Measurements from ENCODE around the gene RABGGTA.

The RABGGTA gene

GRCh38 chr14:24279301-24280186 lies 8.1 kb upstream of the RABGGTA start:
- peak in 1 of 2 donors; percentile 46 for DNase-seq (ENCODE audit: low read depth in 2 of 2)

- no peak for DNase-seq (ENCODE audit: low read depth in 2 of 2)
These were observed 7.0 kb upstream of the RABGGTA start for GRCh38 chr14:24278424-24278823.

- no peak for DNase-seq (ENCODE audit: low read depth in 2 of 2)
These were observed 6.4 kb upstream of the RABGGTA start for GRCh38 chr14:24277606-24278321.

GRCh38 chr14:24277071-24277470 lies 5.7 kb upstream of the RABGGTA start:
- DNase-seq (ENCODE audit: low read depth in 2 of 2), result no peak

GRCh38 chr14:24274101-24274543 lies 2.7 kb upstream of the RABGGTA start:
- peak; percentile 26 to 49 for DNase-seq (ENCODE audit: low read depth in 2 of 2)

GRCh38 chr14:24273422-24273998 lies 2.1 kb upstream of the RABGGTA start:
- no peak for DNase-seq (ENCODE audit: low read depth in 2 of 2)

- DNase-seq (ENCODE audit: low read depth in 2 of 2), result no peak
These were observed 1.1 kb upstream of the RABGGTA start for GRCh38 chr14:24272467-24272866.

- no peak for DNase-seq (ENCODE audit: low read depth in 2 of 2)
These were observed 452 bp upstream of the RABGGTA start for GRCh38 chr14:24271834-24272263.

GRCh38 chr14:24270537-24271133 lies 762 bp downstream of the RABGGTA start:
- DNase-seq (ENCODE audit: low read depth in 2 of 2), result no peak

- no peak for DNase-seq (ENCODE audit: low read depth in 2 of 2)
These were observed 1.4 kb downstream of the RABGGTA start for GRCh38 chr14:24269910-24270536.

- no peak for DNase-seq (ENCODE audit: low read depth in 2 of 2)
These were observed 2.0 kb downstream of the RABGGTA start for GRCh38 chr14:24269368-24269767.

GRCh38 chr14:24268225-24268624 lies 3.2 kb downstream of the RABGGTA start:
- DNase-seq (ENCODE audit: low read depth in 2 of 2), result no peak

GRCh38 chr14:24267516-24267915 lies 3.9 kb downstream of the RABGGTA start:
- DNase-seq (ENCODE audit: low read depth in 2 of 2), result no peak

GRCh38 chr14:24266344-24267244 lies 4.8 kb downstream of the RABGGTA start:
- DNase-seq (ENCODE audit: low read depth in 2 of 2), result no peak

GRCh38 chr14:24264298-24264697 lies 7.1 kb downstream of the RABGGTA start:
- no peak for DNase-seq (ENCODE audit: low read depth in 2 of 2)

GRCh38 chr14:24263848-24264247 lies 7.5 kb downstream of the RABGGTA start:
- DNase-seq (ENCODE audit: low read depth in 2 of 2), result no peak

- no peak for DNase-seq (ENCODE audit: low read depth in 2 of 2)
These were observed 8.3 kb downstream of the RABGGTA start, which contains the start of gene TGM1 for GRCh38 chr14:24262821-24263733. Gene TGM1, minus strand, starts transcription at chr14:24263177. Its CDS starts 825 bp downstream, at chr14:24262352.

GRCh38 chr14:24261969-24262327 lies 9.4 kb downstream of the RABGGTA start:
- DNase-seq (ENCODE audit: low read depth in 2 of 2), result no peak

- DNase-seq (ENCODE audit: low read depth in 2 of 2), result no peak
These were observed 10.0 kb downstream of the RABGGTA start for GRCh38 chr14:24261256-24261968.

Measured in activated CD4-positive, alpha-beta T cell treated with anti-CD3 and anti-CD28 coated beads for 24 hours (primary cell).